SK-N-SH treated with all-trans-retinoic acid at 6 μM for 48 hours (cell line): ENCODE data around the gene GNPDA1.
A peak's percentile ranks its signal among the peaks of the same experiment; 100 is the strongest.

ENCODE experiments used
- ATAC-seq: fragments of 200-7000 bp; cut with Tn5 transposase; 3 replicates; pipeline ENCODE4 v1.9.1; 2020; ENCODE audit warnings: mild to moderate bottlenecking, moderate library complexity
- ARNTL ChIP-seq: fragments of 450-650 bp; formaldehyde crosslinking; IDR thresholded peaks from 2 replicates; pipeline ENCODE4 v1.5.0; 2020; ENCODE audit warnings: low read depth, mild to moderate bottlenecking, moderate library complexity, borderline replicate concordance
- ISL1 ChIP-seq: fragments of 250-450 bp; sonication (Bioruptor Pico); IDR thresholded peaks from 2 replicates; pipeline ENCODE4 v2.1.2; 2022; ENCODE audit warnings: mild to moderate bottlenecking, moderate library complexity
- POU6F1 ChIP-seq: fragments of 250-450 bp; sonication (Bioruptor Pico); IDR thresholded peaks from 2 replicates; pipeline ENCODE4 v1.8.0; 2021; ENCODE audit warnings: low read depth, mild to moderate bottlenecking, moderate library complexity, borderline replicate concordance
- SNAI2 ChIP-seq: fragments of 250-450 bp; sonication (Bioruptor Pico); IDR thresholded peaks from 2 replicates; pipeline ENCODE4 v1.5.0; 2020; ENCODE audit warnings: mild to moderate bottlenecking, moderate library complexity
- TCF4 ChIP-seq: fragments of 250-450 bp; sonication (Bioruptor Pico); IDR thresholded peaks from 2 replicates; pipeline ENCODE4 v1.8.0; 2021; ENCODE audit warnings: mild to moderate bottlenecking, moderate library complexity, borderline replicate concordance
- TOX ChIP-seq: fragments of 250-450 bp; sonication (Bioruptor Pico); IDR thresholded peaks from 2 replicates; pipeline ENCODE4 v1.8.0; 2021; ENCODE audit warnings: mild to moderate bottlenecking, moderate library complexity, borderline replicate concordance
- TSHZ2 ChIP-seq: fragments of 250-450 bp; sonication (Bioruptor Pico); IDR thresholded peaks from 2 replicates; pipeline ENCODE4 v1.5.0; 2020; ENCODE audit warnings: mild to moderate bottlenecking, moderate library complexity
- ZNF565 ChIP-seq: fragments of 450-650 bp; formaldehyde crosslinking; conservative IDR thresholded peaks from 2 replicates; pipeline ENCODE4 v1.5.0; 2020; ENCODE audit warnings: low read depth, mild to moderate bottlenecking, moderate library complexity

Gene GNPDA1

GRCh38 chr5:141951332-141951781 lies 61.5 kb downstream of the GNPDA1 start:
- no peak for TF ChIP-seq TOX (CRISPR knock-in tag)
- TF ChIP-seq SNAI2 (CRISPR knock-in tag): no peak
- no peak for TF ChIP-seq POU6F1 (CRISPR knock-in tag)
- TF ChIP-seq ZNF565: no peak
- TF ChIP-seq ARNTL (CRISPR knock-in tag): no peak
- TF ChIP-seq ISL1 (CRISPR knock-in tag): no peak
- no peak for TF ChIP-seq TSHZ2
- TF ChIP-seq TCF4 (CRISPR knock-in tag): no peak
- ATAC-seq: peak; percentile 66
